ENCODE measurements around the gene MRAS. TPM values are rescaled to one million over a fixed set of nuclear protein-coding genes. Genes with fewer than 3 reads are reported as not detected.
A peak's percentile ranks its signal among the peaks of the same experiment; 100 is the strongest.

The MRAS gene
- total RNA-seq, 1 experiment from 2014 or later: 2.4 TPM

DNA sequence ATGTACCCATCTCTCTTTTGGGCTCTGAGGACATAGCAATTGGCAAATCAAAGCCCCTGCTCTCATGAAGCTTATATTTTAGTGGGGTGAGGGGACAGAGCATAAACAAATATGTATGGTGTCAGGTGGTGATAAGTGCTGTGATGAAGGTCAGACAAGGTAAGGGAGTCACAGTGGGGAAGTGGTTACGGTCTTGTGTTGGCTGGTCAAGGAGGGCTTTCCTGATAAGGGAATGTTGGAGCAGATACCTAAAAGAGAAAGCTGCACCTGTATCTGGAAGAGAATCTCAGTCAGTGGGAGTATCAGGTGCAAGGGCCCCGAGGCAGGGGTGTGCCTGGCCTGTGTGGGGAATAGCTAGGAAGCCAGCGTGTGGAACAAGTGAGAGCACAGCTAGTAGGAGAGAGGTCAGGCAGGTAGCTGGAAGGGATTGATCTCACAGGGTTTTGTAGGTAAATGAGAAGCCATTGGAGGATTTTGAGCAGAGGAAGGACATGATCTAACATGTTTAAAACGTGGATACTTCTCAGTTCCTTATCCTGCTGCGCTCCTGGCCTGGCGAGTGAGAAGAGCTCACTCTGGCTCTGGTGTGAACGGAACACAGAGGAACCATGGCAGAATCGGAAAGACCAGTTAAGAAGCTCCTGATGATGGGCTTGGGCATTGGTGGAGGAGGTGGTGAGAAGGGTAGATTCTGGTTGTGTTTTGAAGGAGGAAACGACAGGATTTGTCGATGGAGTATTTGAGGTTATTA, 35.5 kb downstream of the MRAS start:
- Histone ChIP-seq H3K79me2 (ENCODE audit: low read depth) (no peaks in the 10 kb centered on the region), H3K4me1 (replicated peaks; ENCODE audit: insufficient read depth) (no peaks in the 10 kb centered on the region), H3F3A (ENCODE audit: insufficient read depth, low read depth) (no peaks in the 10 kb centered on the region), H3K27me3 (ENCODE audit: insufficient read depth, low read depth) (no peaks in the 10 kb centered on the region), H2AFZ (no peak overlapping the region), H3K36me3 (ENCODE audit: low read depth) (no peaks in the 10 kb centered on the region), H3K9me2 (ENCODE audit: insufficient read depth) (no peaks in the 10 kb centered on the region), H3K4me3 (no peak overlapping the region), H3K4me2 (no peak overlapping the region), H4K20me1 (ENCODE audit: insufficient read depth) (no peaks in the 10 kb centered on the region), H3K27ac (no peak overlapping the region), H3K9me3 (ENCODE audit: insufficient read depth, low read depth) (no peaks in the 10 kb centered on the region)
- BruUV-seq (replicated peaks): no TSS peak
- ChIA-PET POLR2A (ENCODE audit: unreplicated experiment) (no interaction called here), CTCF (interaction anchor here (0.6 kb wide), 2 partner anchors 424 to 1069 kb away, joined by 4 to 5 read pairs; no protein-coding TSS in a partner anchor)
- TF ChIP-seq, protein P1, sequence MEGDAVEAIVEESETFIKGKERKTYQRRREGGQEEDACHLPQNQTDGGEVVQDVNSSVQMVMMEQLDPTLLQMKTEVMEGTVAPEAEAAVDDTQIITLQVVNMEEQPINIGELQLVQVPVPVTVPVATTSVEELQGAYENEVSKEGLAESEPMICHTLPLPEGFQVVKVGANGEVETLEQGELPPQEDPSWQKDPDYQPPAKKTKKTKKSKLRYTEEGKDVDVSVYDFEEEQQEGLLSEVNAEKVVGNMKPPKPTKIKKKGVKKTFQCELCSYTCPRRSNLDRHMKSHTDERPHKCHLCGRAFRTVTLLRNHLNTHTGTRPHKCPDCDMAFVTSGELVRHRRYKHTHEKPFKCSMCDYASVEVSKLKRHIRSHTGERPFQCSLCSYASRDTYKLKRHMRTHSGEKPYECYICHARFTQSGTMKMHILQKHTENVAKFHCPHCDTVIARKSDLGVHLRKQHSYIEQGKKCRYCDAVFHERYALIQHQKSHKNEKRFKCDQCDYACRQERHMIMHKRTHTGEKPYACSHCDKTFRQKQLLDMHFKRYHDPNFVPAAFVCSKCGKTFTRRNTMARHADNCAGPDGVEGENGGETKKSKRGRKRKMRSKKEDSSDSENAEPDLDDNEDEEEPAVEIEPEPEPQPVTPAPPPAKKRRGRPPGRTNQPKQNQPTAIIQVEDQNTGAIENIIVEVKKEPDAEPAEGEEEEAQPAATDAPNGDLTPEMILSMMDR (conservative IDR thresholded peaks at IDR 0.05): no peak
- TF ChIP-seq EZH2 (IDR thresholded peaks at IDR 0.05; ENCODE audit: low read depth): no peak
- DNase-seq: peak in 1 of 2 experiments; percentile 12
- intact Hi-C loops (cut with micrococcal nuclease; ENCODE audit: unreplicated experiment): no loop called here

DNA sequence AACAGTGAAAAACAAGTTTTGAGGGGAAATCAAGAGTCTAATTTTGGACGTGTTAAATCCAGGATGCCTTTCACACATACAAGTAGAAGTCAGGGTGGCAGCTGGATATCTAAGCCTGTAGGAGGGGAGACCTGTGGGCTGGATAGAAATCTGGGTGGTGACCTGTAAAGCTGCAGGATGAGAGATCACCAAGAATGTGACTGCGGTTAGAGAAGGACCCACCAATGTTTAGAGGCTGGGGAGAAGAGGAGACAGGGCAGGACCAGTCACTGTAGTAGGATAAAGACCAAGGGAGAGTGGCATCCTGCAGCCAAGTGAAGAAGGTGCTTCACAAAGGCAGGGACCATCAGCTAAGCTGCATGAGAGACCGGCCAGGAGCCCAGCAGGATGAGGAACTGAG, 36.2 kb downstream of the MRAS start:
- POLR2A ChIA-PET (ENCODE audit: unreplicated experiment): no interaction called here
- TF ChIP-seq EZH2 (IDR thresholded peaks at IDR 0.05; ENCODE audit: low read depth): no peak
- TF ChIP-seq, protein P1 (conservative IDR thresholded peaks at IDR 0.05): no peak
- Histone ChIP-seq H3K79me2 (ENCODE audit: low read depth) (no peaks in the 10 kb centered on the region), H3K4me1 (replicated peaks; ENCODE audit: insufficient read depth) (no peaks in the 10 kb centered on the region), H2AFZ (no peak overlapping the region), H4K20me1 (ENCODE audit: insufficient read depth) (no peaks in the 10 kb centered on the region), H3K4me2 (no peak overlapping the region), H3K9me3 (ENCODE audit: insufficient read depth, low read depth) (no peaks in the 10 kb centered on the region), H3F3A (ENCODE audit: insufficient read depth, low read depth) (no peaks in the 10 kb centered on the region), H3K9me2 (ENCODE audit: insufficient read depth) (no peaks in the 10 kb centered on the region), H3K27ac (no peak overlapping the region), H3K27me3 (ENCODE audit: insufficient read depth, low read depth) (no peaks in the 10 kb centered on the region), H3K4me3 (no peak overlapping the region), H3K36me3 (ENCODE audit: low read depth) (no peaks in the 10 kb centered on the region)
- no peak for DNase-seq
- CTCF ChIA-PET: interaction anchor here (0.6 kb wide), 2 partner anchors 423 to 1068 kb away, joined by 4 to 5 read pairs; no protein-coding TSS in a partner anchor
- intact Hi-C loops (cut with micrococcal nuclease; ENCODE audit: unreplicated experiment): no loop called here
- no TSS peak for BruUV-seq (replicated peaks)

DNA sequence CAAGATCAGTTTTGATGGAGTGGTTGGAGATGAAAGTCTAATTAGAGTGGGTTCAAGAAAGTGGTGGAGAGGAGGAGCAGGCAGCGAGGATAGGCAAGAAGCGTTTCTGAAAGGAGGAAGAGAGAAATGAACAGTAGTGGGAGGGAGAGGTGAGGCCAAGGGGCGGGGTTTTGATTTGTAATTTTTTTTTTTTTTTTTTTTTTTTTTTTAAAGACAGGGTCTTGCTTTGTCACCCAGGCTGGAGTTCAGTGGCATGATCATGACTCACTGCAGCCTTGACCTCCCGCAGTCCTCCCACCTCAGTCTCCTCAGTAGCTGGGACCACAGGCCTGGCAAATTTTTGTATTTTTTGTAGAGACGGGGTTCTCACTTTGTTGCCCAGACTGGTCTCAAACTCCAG, 36.6 kb downstream of the MRAS start:
- H3K36me3 ChIP-seq (ENCODE audit: low read depth): no peaks in the 10 kb centered on the region
- no peaks in the 10 kb centered on the region for H4K20me1 ChIP-seq (ENCODE audit: insufficient read depth)
- no TSS peak for BruUV-seq (replicated peaks)
- H3K27ac ChIP-seq: no peak overlapping the region
- no peak overlapping the region for H3K4me2 ChIP-seq
- ChIA-PET POLR2A (ENCODE audit: unreplicated experiment) (no interaction called here), CTCF (interaction anchor here (0.6 kb wide), 1 partner anchor 423 kb away, joined by 5 read pairs; no protein-coding TSS in a partner anchor)
- no peaks in the 10 kb centered on the region for H3K27me3 ChIP-seq (ENCODE audit: insufficient read depth, low read depth)
- H3K4me1 ChIP-seq (replicated peaks; ENCODE audit: insufficient read depth): peaks cover 4% of the 10 kb centered on the region; the same call in 1 of the 2 replicates
- H3K9me2 ChIP-seq (ENCODE audit: insufficient read depth): no peaks in the 10 kb centered on the region
- no peaks in the 10 kb centered on the region for H3K79me2 ChIP-seq (ENCODE audit: low read depth)
- no peak overlapping the region for H3K4me3 ChIP-seq
- no peak overlapping the region for H2AFZ ChIP-seq
- H3K9me3 ChIP-seq (ENCODE audit: insufficient read depth, low read depth): no peaks in the 10 kb centered on the region
- H3F3A ChIP-seq (ENCODE audit: insufficient read depth, low read depth): no peaks in the 10 kb centered on the region
- no peak for TF ChIP-seq EZH2 (IDR thresholded peaks at IDR 0.05; ENCODE audit: low read depth)
- TF ChIP-seq, protein P1 (conservative IDR thresholded peaks at IDR 0.05): no peak
- no peak for DNase-seq
- intact Hi-C loops (cut with micrococcal nuclease; ENCODE audit: unreplicated experiment): no loop called here
